HG03442 (cell line): ENCODE data around the gene ARMC8.

Experiments used
- ATAC-seq: cut with Tn5 transposase; IDR thresholded peaks from one replicate; pipeline ENCODE4 v1.9.1; 2021; ENCODE audit warnings: mild to moderate bottlenecking, moderate library complexity; ENCODE audit not compliant: unreplicated experiment

The ARMC8 gene

DNA sequence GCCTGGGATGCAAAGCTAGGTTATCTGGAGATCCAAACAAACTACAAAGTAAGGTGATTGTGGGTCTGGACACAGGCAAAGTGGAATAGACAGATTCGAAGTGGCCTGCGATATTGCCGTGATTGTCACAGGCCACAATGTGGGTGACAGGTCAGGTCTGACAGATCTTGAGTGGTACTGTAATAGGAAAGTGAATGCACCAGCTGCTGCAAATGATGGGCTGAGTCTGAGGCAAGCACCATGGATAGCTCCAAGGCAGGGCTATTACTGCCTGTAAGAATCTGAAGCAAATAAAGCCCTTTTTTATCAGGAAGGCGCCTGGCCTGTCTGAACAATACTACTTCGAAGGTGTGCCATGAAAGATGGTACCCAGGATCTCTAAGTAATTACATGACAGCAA, 10.0 kb downstream of the ARMC8 start:
- no peak for ATAC-seq

DNA sequence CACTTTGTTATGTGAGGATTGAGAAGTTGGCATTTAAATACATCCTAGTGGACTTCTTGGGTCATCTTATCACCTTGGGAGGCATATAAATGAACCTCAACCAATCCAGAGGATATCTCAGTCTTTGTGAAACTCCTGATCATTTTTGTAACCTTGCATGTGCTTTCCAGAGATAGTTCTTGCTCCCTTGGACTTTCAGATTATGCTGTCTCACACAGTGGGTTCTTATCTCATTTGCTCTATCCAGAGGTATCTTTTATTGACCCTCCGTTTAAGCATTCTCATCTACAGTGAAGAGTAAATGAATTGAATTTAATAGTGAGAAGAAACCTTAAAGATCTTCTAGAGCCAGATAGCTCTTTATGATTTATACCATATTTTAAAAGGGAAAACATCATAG, 10.4 kb downstream of the ARMC8 start:
- no peak for ATAC-seq

DNA sequence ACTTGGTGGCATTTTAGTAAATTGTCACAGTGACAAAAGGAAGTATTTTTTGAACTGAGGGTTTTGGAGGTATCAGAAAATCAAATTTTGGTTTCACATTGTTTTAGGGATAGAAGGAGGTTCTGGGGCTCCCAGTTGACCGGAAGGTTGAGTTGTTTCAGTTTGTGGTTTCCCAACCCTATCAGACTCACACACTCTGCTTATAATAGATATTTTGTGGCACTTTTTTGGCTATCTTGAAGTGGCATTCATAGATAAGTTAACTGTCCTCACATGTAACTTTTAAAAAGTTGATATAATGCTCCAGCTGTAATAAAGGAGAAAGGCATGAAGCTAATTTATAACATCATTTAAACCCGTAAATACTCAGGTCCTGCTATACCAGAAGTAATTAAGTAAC, 12.8 kb downstream of the ARMC8 start:
- peak; percentile 77 for ATAC-seq

DNA sequence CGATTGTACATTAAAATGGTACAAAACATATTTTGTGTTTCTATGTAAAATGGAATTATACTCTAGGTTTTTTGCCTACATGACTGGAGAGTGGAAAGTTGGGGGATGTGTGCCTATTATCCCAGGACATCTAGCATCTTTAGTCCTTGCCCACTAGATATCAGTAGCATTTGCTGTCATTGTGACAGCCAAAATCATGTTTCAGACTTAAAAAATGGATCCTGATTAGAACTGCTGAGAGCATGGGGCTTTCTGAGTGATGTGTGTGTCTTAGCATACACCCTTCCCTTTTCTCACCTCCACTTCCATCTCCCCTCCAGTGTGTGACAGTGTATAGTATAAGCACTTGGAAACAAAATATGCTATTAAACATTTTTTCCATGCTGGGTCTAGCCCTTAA, 13.3 kb downstream of the ARMC8 start:
- ATAC-seq: no peak

DNA sequence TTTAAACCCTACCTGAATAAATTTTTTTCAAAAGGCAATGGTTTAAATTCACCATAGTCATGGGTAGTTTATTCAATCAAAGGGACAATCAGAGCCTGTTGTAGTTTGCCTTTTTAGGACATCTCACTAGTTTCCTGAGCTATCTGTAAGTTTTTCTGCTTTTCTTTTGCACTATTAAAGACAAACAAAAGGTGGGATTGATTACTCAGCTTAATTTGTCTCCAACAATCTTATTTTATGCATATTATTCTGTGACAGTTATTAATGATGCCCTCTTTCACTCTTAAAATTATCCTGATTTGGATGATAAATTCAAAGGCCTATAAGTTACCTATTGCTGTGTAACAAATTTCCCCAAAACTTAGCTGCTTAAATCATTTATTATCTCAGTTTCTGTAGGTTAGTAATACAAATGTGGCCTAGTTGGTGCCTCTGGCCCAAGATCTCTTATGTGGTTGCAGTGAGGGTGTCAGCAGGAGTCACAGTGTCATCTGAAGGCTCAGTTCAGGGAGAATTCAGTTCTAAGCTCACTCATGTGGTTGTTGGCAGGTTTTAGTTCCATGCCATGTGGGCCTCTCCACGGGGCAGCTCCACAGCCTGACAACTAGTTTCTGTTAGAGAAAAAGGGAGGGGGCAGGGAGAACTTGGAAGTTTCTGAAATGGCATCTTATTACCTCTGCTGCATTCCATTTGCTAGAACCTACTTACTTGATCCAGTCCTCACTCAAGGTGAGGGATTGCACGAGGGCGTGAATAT, 16.0 kb downstream of the ARMC8 start:
- ATAC-seq: no peak

DNA sequence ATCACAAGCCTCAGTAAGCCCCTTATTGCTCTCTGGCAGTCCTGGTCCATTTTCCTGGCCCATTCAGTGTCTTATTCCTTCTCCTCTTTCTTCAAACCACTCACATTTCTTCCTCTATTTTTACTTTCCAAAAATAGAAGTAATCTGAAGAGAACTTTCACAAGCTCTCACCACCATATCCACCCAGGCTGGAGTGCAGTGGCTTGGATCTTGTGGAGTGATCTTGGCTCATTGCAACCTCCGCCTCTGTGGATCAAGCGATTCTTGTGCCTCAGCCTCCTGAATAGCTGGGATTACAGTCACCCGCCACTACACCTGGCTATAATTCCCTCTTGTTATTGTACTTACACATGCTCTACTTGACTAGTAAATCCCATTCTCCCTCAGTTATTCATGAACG, 16.8 kb downstream of the ARMC8 start:
- ATAC-seq: no peak

DNA sequence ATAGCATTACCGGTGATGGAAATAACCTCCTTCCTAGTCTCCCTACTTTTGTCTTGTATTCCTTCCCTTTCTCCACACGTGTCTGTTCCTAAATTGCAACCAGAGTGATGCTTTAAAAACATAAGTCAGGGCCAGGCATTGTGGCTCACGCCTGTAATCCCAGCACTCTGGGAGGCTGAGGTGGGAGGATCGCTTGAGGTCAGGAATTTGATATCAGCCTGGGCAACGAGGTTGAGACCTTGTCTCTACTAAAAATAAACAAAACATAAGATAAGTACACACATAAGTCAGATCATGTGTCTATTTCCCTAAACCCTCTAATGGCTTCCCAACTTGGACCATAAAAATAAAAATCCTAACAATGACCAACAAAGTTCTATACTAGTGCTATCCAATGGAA, 18.4 kb downstream of the ARMC8 start:
- ATAC-seq: no peak

DNA sequence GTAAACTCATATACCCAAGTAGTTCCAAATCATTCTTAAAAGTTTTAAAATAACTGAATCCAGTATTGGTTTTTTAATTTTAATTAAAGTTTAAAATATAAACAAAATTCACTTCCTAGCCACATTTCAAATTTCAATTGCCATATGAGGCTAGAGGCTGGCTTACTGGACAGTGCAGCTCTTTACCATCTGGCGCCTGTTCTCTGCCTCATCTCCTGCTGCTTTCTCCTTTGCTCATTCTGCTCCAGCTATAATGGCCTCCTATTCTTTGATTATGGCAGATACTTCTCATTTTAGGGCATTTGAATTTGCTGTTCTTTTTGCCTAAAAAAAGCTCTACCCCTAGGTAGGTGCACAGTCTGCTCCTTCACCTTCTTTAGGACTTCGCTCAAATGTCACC, 19.1 kb downstream of the ARMC8 start:
- ATAC-seq: no peak

DNA sequence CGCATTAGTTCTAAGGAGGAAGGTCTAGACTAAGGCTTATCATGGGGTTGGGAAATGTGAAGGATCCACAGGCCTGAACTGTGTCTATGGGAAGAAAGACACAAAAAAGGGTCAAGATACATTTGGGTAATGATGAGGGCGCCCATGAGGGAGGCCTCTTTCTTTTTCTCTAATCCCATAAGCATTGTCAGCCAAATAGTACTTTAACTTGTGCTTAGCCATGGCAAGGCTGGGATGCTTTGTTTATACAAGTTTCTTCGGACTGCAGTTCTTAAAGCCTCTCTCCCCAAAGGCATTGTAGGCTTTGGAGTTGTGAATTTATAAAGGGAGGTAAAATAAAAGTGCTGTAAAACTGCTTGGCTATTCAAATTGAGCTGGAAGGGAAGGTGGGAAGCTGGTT, 23.4 kb downstream of the ARMC8 start:
- ATAC-seq: no peak

DNA sequence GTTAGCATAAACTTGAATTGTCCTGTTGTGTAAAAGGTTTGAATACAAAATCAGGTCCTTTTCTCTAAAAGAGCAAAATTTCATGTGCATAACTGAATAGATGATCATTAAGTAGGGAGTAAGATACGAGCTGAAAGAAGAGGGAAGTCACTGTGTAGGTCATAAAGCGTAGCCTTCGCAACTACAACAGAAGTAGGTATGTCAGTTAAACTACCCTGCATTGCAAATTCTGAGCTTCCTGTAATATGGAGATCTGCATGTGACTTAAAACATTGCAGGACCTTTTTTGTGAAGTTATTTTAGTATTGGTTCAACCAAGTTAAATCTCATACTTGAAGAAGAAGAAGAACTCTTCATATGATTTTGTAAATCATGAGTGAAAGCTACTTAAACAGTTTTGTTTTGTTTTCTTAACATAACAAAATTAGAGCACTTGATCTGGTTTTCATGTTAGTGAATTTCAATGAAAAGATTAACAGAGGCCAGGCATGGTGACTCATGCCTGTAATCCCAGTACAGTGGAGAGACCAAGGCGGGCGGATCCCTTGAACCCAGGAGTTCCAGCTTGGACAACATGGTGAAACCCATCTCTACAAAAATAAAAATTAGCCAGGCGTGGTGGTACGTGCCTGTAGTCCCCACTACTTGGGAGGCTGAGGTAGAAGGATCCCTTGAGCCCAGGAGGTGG, 26.4 kb downstream of the ARMC8 start:
- ATAC-seq: no peak

DNA sequence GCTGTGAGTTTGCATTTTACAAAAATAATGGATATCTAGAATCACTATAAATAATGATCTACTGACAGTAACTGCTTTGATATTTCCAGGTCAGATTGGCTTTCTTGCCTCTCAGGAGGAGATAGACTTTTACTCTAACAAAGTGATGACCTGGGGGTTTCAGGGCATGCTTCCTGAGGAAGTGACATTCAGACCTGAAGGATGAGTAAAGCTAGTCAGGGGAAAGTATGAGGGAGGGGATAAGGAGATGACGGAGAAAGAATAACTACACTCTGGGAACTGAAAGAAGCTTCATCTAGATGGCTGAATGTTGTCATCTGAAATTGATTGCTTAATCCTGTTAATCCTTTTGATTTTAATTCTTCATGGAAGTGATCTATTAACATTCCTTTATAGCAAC, 32.2 kb downstream of the ARMC8 start:
- ATAC-seq: no peak

DNA sequence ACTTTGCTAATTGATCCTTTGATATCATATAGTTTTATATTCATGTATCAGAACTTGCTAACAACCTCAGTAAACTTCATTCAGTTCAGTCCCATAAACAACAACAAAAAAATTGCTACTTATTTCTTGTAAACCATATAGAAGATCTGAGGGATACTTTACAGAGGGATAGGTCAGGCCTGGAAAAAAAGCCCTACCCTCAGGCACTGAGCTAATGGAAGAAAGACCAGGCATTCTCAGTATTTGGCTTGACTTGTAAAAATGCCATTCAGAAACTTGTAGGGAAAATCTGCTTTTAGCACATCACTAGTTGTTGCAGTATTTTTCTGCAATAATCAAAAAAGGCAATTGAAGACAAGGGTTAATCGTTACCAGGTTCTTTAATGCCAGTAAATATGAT, 33.1 kb downstream of the ARMC8 start:
- ATAC-seq: no peak

DNA sequence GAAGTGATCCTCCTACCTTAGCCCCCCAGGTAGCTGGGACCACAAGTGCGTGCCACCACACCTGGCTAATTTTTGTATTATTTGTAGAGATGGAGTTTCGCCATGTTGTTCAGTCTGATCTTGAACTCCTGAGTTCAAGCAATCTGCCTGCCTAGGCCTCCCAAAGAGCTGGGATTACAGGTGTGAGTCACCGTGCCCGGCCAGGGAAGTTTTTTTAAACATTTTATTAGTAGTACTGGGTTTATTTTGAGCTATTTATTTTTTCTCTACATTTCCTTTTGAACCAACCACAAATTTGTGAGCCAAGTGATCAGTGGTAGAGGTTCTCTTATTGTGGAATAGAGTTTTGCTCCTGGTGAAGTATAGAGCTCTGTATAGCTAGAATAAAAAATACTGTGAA, 33.7 kb downstream of the ARMC8 start:
- no peak for ATAC-seq

DNA sequence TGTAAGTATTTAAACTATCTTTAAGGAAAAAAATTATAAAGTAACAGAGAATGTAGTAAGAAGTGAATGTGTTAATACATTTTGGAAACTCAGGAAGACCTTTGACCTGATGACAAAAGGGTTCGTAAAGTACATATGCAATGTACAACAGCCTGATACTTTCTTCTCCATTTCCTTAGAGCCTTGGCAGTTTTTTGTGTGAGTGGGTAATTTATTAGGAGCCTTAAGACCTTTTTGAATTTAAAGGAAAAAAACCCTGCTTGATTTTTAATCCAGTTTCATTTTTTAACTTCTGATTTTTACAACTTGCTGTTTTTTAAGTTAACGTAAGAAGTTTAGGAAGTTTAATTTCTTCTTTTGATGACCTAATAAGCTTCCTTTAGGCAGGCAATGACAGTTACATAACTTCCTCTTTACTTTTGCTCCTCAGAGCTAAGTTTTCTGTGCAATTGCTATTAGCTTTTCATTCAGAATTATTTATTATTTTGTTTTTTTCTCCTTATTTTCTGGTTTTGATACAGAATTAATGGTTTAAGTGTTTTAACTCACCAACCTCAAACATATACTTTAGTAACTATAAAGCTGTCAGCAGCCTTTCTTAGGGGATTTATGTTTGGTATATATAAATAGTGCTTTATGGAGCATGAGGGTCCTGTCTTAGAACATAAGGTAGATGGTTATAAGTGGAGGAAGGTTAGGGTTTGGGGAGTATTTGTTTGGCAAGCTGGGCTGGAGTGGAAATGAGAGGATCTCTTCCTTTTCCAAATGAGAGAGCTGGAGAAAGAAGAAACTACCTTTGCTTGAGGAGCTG, 35.2 kb downstream of the ARMC8 start:
- ATAC-seq: no peak

DNA sequence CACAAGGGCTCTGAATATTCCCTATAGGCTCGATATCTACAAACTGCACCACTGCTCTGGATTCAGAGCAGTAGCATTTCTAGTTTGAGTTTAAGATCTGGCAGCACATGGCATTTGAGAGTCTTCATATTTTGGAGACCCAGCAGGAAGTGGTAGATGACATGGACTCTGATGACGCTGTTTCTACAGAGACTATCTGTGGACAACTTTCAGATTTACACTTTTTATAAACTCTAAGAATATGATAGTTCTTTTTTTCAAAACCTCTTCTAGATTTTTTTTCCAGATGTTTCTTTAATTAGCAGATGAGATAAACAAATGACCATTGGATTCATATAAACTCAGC, 35.8 kb downstream of the ARMC8 start:
- ATAC-seq: no peak

DNA sequence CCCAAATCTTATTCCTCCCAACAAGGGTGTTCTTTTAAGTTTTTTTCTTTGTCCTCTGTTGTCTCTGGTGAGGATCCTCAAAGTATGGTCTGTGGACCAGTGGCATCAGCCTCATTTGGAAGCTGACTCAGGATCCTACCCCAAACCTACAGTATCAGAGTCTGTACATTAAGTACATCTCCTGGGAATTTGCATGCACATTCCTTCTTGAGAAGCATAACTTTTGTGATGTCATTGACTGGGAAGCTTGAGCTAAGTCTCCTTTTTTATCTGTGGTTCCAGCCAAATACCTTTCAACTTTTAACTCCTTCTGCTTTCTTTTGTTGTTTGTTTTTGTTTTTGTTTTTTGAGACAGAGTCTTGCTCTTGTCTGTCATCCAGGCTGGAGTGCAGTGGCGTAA, 40.5 kb downstream of the ARMC8 start:
- no peak for ATAC-seq

DNA sequence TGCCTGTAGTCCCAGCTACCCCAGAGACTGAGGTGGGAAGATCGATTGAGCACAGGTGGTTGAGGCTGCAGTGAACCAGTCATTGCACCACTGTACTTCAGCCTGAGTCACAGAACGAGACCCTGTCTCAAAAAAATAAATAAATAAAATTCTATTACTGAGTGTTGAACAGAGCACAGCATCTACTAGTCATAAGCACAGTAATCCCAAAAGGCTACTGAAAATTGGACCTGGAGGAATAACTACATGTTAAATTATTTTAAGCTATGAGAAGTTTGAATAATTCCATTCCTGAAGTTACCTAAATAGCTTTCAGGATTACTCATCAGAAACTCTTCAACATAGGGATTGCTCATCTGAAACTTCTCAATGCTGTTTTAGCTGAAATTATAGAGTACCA, 43.4 kb downstream of the ARMC8 start:
- peak; percentile 52 for ATAC-seq

DNA sequence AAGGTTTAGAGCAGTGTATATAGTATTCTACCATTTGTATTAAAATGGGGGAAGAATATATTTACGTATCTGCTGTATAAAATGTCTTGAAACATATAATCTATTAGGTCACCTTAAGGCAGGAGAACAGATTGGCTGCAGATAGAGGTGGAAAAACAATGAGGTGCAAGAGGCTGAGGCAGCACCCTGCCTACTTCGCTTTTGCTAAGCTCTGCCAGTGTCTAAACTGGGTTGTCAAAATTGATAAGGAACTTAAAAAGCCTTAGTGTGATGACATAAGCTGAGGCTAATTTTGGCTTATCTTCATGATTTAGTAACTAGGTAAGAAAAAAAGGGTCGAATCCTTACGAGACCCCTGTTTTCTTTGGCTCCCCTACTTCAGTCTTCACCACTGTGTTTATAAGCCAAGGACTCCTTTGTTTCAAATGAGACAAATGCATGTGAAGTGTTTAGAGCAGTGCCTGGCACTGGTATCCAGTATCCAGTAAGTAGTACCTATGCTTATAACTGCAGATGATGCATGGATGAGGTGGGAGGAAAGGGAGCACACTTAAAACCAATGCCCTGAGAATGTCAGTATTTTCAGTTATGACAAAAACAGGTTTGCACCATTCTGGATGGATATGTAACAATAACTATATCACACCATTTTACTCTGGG, 45.7 kb downstream of the ARMC8 start:
- no peak for ATAC-seq

DNA sequence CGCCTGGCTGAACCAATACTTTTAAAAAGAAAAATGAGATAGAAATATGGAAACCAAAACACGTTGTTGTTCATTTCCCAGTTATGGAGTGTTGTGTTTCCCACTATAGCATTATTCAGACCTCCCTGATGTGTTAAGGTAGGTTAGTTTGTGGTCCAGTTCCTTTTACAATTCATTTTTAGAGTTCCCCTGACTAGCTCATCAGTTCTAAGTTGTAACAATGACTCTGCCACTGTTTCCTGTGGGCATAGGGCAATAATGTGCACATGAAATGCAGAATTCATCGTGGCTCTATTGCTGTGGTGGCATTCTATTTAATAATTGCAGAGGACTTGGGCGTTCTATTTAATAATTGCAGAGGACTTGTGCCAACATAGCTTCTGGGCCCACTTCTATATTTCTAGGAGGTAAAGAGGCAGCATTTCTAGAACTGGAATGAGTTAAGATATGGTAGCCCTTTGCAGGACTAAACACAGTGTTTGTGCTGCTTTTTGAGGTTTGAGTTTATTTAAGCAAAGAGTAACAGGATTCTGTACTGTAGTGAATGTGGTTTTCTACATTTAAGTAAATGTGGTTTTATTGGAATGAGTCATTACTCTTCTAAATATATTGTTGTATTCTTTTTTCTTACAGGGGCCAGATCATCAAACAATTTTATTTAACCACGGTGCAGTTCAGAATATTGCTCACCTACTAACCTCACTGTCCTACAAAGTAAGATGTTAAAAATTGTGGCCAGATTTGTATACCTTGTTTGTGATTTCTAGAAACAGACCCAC, 47.5 kb downstream of the ARMC8 start:
- ATAC-seq: no peak

DNA sequence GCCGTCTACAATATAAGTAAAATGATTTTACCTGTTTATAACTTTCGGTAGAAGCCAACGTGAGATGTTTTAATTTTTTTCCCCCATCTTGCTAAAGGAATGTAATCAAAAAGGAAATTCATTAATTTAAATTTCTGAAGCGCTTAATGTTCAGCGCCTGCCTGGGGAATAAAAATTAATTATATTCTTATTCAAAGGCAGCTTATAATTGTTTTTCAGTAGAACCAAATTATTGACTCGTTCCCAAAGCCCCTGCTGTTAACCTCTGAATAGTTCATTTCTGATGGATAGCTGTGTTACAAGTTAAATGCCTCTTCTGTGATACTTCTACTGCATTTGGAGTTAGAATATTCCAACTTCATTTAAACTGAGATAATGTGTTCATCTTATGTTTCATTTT, 51.6 kb downstream of the ARMC8 start:
- no peak for ATAC-seq

DNA sequence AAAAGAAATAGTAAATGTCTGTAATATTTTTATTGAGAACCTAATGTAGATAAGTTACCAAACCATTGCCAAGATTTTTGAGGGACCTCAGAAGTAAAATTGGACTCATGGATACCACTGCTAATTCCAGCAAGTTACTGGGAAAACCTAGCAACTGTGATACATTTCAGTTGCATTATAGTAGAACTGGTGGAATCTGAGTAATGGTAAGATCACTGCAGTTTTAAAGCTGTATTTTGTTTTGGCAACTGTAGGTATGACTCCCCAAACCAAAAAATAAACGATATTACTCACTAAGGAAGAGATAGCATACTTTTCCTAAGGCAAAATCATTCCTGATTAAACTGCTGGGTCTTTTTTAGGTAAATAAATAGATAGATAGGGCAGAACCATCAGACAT, 54.0 kb downstream of the ARMC8 start:
- no peak for ATAC-seq
